Calu3 (cell line): ENCODE measurements around the gene ZSCAN31. TPM values are rescaled to one million over a fixed set of nuclear protein-coding genes. Genes with fewer than 3 reads are reported as not detected.

Source experiments
- BruUV-seq: library from RNA; stranded (reverse); fragments of 400-500 nt; replicated peaks from 2 replicates; lab custom pipeline; 2021; lab: Mats Ljungman, UMichigan
- CTCF ChIA-PET: fragments of 300-600 bp; sonication (Branson Sonifier 250); formaldehyde crosslinking; loops from one replicate; lab custom pipeline; 2022; ENCODE audit warnings: antibody characterized with exemption; lab: Charles Lee
- DNase-seq: peaks from one replicate; pipeline ENCODE4 v3.0.0; 2022
- H3K27ac Mint-ChIP-seq: one replicate; pipeline ENCODE4 v1.8.0; 2022; ENCODE audit warnings: mixed read lengths; ENCODE audit not compliant: unreplicated experiment
- H3K27me3 Mint-ChIP-seq: one replicate; pipeline ENCODE4 v1.8.0; 2022; ENCODE audit warnings: mixed read lengths; ENCODE audit not compliant: unreplicated experiment
- H3K36me3 Mint-ChIP-seq: one replicate; pipeline ENCODE4 v1.8.0; 2022; ENCODE audit warnings: mild to moderate bottlenecking, moderate library complexity, mixed read lengths; ENCODE audit not compliant: insufficient read depth, unreplicated experiment
- H3K4me1 Mint-ChIP-seq: one replicate; pipeline ENCODE4 v1.8.0; 2022; ENCODE audit warnings: mild to moderate bottlenecking, low read depth, mixed read lengths; ENCODE audit not compliant: unreplicated experiment
- H3K4me3 Mint-ChIP-seq: one replicate; pipeline ENCODE4 v1.8.0; 2022; ENCODE audit warnings: mild to moderate bottlenecking, low read depth, moderate library complexity, mixed read lengths; ENCODE audit not compliant: unreplicated experiment
- H3K9me3 Mint-ChIP-seq: one replicate; pipeline ENCODE4 v1.8.0; 2022; ENCODE audit warnings: low read depth, mixed read lengths; ENCODE audit not compliant: unreplicated experiment
- intact Hi-C: fragments of 100-400 bp; cut with micrococcal nuclease; formaldehyde crosslinking; loops from one replicate; pipeline ENCODE4 v1.10.0; 2022; ENCODE audit not compliant: unreplicated experiment
- total RNA-seq: library from RNA; stranded (reverse); gene quantifications from 2 replicates; pipeline ENCODE4 v1.2.3, GENCODE V29; 2022
- TF ChIP-seq, protein P1 (sequence below): fragments of 200-600 bp; IDR thresholded peaks from one replicate; pipeline ENCODE4 v1.8.0; 2022; ENCODE audit warnings: antibody characterized with exemption; ENCODE audit not compliant: unreplicated experiment

Gene ZSCAN31
- total RNA-seq, 1 experiment from 2014 or later = 4.9 TPM

DNA sequence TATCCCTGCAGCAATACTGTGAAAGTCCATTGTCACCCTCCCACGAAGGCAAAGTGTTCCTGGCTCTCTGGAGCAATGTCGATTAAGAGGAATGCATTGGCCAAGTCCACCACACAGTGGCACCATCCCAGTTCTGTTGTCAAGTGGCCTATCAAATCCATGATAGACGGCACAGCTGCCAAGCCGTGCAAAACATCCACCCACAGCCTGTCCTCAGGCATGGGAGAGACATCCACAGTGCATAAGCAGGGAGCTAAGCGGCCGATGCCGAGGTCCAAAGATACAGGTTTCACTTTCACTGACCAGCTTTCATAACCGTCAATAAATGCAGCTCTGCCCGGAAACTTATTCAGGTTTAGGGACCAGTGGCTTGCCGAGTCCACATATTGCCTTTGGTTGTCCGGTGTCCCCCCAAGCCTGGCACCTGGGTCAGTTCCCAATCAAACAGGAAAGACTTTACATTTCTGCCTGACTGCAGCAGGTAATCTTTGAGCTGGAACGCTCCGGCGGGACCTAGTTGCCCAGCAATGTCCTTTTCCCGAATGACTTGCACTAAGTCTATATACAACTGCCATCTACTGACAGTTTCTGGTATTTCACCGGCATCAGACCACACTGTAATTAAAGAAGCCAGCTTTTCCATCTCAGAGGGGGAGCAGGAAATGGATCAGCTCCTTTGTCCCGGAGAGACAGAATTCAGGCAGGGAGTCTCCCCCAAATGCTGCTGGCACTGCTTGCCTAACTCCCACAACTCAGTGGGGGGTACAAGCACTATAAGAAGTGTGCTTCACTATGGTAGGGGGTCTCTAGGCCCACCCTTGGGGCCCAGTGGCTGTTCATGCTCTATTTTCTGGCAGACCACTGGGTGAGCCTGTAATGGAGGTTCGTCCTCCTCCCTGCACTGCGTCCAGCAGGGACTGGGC, 20.1 kb upstream of the ZSCAN31 start:
- intact Hi-C loops = loop anchor here (2.0 to 10.0 kb wide), 5 partner anchors 27 to 521 kb away; partner anchors contain the start of gene ZSCAN26
- Mint-ChIP-seq H3K27ac (peak overlapping the region; percentile 72), H3K27me3 (no peaks in the 10 kb centered on the region), H3K9me3 (no peaks in the 10 kb centered on the region), H3K36me3 (peaks cover 19% of the 10 kb centered on the region), H3K4me3 (peak overlapping the region; percentile 86), H3K4me1 (peaks cover 17% of the 10 kb centered on the region)
- peak; percentile 83 for DNase-seq
- TF ChIP-seq, protein P1, sequence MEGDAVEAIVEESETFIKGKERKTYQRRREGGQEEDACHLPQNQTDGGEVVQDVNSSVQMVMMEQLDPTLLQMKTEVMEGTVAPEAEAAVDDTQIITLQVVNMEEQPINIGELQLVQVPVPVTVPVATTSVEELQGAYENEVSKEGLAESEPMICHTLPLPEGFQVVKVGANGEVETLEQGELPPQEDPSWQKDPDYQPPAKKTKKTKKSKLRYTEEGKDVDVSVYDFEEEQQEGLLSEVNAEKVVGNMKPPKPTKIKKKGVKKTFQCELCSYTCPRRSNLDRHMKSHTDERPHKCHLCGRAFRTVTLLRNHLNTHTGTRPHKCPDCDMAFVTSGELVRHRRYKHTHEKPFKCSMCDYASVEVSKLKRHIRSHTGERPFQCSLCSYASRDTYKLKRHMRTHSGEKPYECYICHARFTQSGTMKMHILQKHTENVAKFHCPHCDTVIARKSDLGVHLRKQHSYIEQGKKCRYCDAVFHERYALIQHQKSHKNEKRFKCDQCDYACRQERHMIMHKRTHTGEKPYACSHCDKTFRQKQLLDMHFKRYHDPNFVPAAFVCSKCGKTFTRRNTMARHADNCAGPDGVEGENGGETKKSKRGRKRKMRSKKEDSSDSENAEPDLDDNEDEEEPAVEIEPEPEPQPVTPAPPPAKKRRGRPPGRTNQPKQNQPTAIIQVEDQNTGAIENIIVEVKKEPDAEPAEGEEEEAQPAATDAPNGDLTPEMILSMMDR = peak; percentile 84
- BruUV-seq = TSS peak; percentile 26
- CTCF ChIA-PET = interaction anchor here (0.6 to 1.9 kb wide), 18 partner anchors 11 to 461 kb away, joined by 3 to 14 read pairs (median 5); partner anchors contain the start of genes PGBD1, ZKSCAN4, ZKSCAN8 and ZSCAN16

DNA sequence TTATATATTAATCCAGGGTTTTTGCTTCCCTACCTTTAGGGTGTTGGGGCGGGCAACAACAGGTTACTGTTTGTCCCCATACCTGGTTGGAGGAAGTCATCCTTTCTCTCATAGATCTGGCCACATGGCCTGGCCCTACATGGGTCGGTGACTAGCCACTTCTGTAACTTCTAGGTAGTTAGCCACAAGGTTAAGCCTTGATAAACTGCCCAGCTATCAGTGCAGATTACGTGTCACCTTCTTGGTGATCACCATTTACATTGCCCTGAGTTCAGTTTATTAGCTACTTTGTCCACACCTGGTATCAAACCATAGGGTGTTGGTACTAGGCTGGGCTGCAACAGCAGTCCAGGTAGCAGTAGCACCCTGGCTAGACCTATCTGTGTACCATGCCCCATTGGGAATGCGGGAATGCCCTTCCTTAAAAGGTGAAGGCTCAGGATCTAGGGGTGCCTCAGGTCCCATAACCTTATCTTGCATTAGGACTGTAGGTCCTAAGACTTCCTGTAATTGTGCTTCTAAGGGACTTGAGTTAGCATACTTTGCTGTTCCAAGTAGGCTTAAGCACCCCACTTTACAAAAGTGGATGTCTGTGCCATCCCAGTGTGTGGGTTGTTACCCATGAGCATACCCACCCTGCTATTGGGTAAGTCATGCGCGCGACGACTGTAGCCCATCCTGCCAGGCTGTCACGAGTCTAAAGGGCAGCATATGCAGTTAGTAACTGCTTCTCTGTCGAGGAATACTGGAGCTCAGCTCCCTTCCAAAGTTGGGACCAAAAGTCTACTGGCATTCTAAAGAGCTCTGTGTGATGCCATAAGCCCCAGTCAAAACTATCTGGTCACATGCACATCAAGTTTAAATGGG, 19.0 kb upstream of the ZSCAN31 start:
- no TSS peak for BruUV-seq
- H3K4me1 Mint-ChIP-seq = peaks cover 25% of the 10 kb centered on the region
- CTCF ChIA-PET = interaction anchor here (0.8 to 1.9 kb wide), 9 partner anchors 28 to 250 kb away, joined by 3 to 14 read pairs (median 10); partner anchors contain the start of genes PGBD1, ZKSCAN4 and ZSCAN26
- intact Hi-C loops = loop anchor here (5.0 to 10.0 kb wide), 3 partner anchors 73 to 520 kb away; partner anchors contain the start of gene PGBD1
- peaks cover 27% of the 10 kb centered on the region for H3K36me3 Mint-ChIP-seq
- DNase-seq = no peak
- no peaks in the 10 kb centered on the region for H3K9me3 Mint-ChIP-seq
- peak overlapping the region; percentile 72 for H3K27ac Mint-ChIP-seq
- peak overlapping the region; percentile 86 for H3K4me3 Mint-ChIP-seq
- no peaks in the 10 kb centered on the region for H3K27me3 Mint-ChIP-seq
- TF ChIP-seq, protein P1 = no peak

DNA sequence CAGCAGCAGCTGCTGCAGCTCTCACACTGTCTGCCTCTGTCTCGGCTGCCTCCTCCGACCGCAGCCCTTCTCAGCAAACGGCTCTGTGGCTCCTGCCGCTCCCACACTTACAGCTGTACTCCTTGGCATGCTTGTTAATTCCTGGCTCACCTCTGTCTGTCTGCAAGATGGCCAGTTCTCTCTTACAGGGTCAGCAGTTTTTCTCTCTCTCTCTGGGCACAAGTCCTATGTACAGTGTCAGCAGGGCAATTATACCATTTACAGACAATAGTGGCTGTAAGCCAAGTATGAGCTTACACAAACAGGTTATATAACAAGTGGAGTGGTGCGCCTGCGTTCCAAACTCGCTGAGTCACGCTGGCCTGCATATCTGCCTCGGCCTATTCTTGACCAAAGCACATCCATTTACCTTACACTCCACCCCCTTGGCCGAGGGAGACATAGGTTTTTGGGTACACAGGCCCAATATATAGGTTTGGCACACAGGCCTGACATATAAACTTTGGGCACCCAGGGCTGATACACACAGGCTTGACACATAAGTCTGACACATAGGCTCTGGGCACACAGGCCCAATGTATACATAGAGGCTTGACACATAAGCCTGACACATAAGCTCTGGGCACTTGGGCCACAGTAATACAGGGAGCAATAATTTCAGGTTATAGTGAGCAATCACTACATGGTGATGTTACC, 18.2 kb upstream of the ZSCAN31 start:
- peaks cover 25% of the 10 kb centered on the region for H3K4me1 Mint-ChIP-seq
- intact Hi-C loops = loop anchor here (5.0 to 10.0 kb wide), 2 partner anchors 72 to 519 kb away; partner anchors contain the start of gene PGBD1
- H3K27me3 Mint-ChIP-seq = no peaks in the 10 kb centered on the region
- TF ChIP-seq, protein P1 = no peak
- H3K4me3 Mint-ChIP-seq = no peak overlapping the region
- H3K36me3 Mint-ChIP-seq = peaks cover 28% of the 10 kb centered on the region
- DNase-seq = peak; percentile 46
- H3K9me3 Mint-ChIP-seq = no peaks in the 10 kb centered on the region
- no peak overlapping the region for H3K27ac Mint-ChIP-seq
- CTCF ChIA-PET = interaction anchor here (1.1 kb wide), 1 partner anchor 32 kb away, joined by 3 read pairs; no protein-coding TSS in a partner anchor
- BruUV-seq = no TSS peak
